ENCODE results near the gene TACR1.
"Not testable (repeated sequence)": the region's sequence is repeated elsewhere in the genome, so short reads cannot be mapped to it uniquely, and the experiment has no call there.

The TACR1 gene

DNA sequence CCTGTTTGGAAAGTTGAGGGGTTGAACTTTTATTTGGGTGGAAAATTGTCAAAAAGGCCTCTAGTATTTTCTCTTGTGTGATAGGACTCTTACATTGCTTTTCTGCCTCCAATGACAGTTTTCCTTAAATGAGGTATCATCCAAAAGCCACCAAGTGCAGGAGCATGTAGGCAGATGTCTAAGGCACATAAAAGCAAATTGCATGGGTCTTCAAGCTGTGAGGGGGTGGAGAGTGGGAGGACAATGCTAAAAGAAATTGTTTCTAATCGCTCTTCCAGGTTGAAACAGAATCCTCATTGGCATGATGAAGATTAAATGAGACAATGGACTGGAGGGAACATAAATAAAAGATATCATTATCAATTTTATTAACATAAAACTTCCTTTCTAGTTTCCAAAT is 6.8 kb downstream of the TACR1 start:
- DNase-seq: no peak

DNA sequence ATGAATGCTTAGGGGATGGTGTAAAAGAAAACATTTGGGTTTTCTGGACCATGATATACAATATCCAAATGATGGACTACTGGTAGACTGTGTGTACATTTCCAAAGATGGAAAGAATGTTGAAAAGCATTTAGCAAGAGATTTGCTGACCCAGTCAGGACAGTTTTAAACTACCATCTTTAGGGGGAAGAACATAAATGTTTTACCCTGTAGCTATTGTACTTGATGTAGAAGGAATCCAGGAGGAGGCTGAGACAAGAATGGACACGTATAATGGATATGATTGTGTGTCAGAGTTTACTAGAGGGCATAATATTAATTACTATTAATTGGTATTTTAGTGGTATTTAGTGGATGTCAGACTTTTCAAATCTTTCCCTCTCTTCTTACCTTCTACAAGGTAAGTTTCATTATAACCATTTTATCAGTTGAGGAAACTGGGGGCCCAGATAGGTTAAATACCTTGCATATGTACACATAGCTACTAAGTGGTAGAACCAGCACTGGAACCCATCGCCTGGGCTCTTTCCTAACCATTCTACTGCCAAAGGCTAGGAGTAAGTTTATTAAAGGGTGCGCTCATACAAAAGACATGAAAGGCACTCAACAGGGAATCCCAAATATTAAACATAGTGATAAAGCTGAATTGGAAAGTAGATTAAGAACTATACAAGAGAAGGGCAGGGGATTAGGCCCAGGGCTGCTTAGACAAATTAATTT is 8.9 kb downstream of the TACR1 start:
- DNase-seq: no peak

DNA sequence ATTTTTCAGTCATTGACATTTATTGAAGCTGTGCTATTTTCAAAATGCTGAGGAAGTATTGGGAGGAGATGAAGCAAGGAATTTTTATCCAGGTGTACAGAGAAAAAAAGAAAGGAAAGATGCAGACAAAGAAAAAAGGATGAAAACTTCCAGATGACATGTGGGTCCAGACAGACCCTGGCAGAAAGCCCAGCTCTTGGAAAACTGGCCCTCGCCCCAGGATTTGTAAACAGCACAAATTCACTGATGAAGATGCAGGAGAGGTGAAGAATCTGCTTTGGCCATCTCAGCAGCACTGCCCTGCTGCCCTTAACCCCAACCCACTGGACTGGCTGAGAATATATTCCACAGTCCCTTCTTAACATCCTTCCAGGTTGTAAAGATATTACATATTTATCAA is 12.5 kb downstream of the TACR1 start:
- DNase-seq: no peak

DNA sequence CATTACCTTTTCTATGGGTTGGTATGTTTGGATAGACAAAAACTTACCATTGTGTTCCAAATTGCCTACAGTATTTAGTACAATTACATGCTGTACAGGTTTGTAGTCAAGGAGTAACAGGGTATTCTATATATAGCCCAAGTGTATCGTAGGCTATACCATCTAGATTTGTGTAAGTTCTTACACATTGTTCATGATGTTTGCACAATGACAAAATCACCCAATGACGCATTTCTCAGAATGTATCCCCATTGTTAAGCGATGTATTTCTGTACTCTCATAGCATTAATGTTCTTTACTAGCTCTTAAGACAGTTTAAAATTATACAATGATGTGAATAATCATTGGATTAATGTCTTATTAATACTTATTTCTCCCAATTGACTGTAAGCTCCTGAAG is 16.7 kb downstream of the TACR1 start:
- DNase-seq: no peak

- no peak for DNase-seq
These were observed 18.8 kb downstream of the TACR1 start for GRCh38 chr2:75180476-75180875.

- DNase-seq: no peak
These were observed 21.9 kb downstream of the TACR1 start for GRCh38 chr2:75177427-75177826.

DNA sequence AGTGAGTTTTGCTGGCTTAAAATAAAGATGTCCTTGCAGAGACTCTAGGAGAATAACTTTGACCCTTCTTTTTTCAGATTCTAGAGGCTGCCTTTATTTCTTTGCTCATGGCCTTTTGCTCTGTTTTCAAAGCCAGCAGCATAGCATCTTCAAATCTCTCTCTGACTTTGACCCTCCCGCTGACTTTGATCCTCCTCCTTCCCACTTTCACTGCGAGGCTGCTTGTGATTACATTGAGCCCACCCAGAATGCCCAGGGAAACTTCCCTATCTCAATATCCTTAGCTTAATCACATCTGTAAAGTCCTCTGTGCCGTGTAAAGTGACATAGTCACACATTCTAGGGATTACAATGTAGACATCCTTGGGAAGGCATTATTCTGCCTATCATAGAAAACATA is 23.9 kb downstream of the TACR1 start:
- no peak for DNase-seq

DNA sequence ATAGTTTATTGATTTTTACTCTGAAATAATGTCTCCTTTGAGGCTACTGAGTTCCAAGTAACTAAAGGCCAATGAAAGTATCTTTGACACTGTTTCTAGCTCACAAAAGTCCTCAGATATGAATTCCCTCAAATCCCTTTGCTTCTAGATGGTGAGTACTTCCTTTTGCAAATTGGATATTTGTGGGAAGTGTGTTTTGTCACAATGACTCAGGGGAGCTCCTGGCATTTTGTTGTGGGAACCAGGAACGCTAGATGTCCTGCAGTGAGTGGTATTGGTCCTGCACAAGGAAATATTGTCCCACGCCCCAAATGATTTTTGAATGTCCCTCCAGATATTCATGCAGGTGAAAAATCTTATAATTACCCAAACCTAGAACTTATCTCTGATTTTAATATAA is 24.3 kb downstream of the TACR1 start:
- no peak for DNase-seq

DNA sequence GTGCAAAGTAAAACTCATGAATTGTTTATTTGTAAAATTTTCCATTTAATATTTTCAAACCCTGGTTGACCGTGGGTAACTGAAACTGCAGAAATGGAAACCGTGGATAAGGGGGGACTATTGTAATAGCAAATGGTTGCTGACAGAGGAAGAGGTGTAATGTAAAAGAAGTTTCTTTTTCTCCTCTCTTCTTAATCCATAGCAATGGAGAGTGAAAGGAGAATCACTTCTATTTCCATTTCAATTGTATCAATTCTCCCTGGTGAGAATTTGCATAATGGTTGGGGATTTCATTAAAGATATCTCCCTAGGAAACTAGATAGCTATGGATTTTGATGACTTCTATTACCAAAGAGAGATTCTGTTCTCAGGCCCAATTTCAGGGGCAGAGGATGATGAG is 24.8 kb downstream of the TACR1 start:
- DNase-seq: no peak

- DNase-seq: no peak
These were observed 25.6 kb downstream of the TACR1 start for GRCh38 chr2:75173740-75174139.

DNA sequence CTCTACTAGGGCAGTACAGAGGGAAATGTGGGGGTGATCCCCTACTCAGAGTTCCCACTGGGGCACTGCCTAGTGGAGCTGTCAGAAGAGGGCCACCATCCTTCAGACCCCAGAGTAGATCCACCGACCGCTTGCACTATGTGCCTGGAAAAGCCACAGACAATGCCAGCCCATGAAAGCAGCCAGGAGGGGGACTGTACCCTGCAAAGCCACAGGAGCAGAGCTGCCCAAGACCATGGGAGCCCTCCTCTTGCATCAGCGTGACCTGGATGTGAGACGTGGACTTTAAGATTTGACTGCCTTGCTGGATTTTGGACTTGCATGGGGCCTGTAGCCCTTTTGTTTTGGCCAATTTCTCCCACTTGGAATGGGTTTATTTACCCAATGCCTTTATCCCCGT is 27.9 kb downstream of the TACR1 start:
- DNase-seq: not testable (repeated sequence)

GRCh38 chr2:75170889-75171288 is 28.4 kb downstream of the TACR1 start:
- DNase-seq: no peak

DNA sequence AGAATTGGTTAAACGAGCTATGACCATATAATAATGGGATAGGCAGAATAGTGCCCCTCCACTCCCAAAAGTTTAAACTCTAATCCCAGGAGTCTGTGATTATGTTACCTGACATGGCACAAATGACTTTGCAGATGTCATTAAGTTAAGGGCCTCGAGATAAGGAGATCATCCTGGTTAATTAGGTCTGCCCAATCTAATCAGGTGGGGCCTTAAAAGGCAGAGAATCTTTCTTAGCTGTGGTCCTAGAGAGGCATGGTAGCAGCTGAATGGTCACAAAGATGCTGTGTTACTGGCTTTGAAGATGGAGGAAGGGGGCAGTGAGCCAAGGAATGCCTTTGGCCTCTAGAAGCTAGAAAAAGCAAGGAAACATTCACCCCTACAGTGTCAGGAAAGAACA is 31.1 kb downstream of the TACR1 start:
- no peak for DNase-seq

- no peak for DNase-seq
These were observed 32.8 kb downstream of the TACR1 start for GRCh38 chr2:75166491-75166890.

DNA sequence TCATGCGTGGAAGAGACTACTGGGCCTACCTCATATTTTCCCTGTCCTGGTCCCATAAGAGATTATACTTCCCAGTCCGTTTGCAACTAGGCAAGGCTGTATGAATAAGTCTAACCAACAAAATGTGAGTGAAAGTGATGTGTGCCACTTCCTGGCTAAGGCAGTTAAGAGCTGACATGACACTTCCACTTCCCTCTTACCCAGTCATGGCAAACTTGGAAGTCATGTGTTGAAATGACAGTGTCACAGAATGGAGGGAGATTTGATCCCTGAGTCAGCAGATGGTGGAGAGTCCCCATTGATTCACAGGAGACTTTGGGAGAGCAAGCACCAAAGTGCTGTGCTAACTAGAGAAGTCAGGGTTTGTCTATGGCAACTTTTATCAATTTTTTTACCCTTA is 36.4 kb downstream of the TACR1 start:
- no peak for DNase-seq

GRCh38 chr2:75162259-75162658 is 37.1 kb downstream of the TACR1 start:
- no peak for DNase-seq

- no peak for DNase-seq
These were observed 41.9 kb downstream of the TACR1 start for GRCh38 chr2:75157435-75157834.

DNA sequence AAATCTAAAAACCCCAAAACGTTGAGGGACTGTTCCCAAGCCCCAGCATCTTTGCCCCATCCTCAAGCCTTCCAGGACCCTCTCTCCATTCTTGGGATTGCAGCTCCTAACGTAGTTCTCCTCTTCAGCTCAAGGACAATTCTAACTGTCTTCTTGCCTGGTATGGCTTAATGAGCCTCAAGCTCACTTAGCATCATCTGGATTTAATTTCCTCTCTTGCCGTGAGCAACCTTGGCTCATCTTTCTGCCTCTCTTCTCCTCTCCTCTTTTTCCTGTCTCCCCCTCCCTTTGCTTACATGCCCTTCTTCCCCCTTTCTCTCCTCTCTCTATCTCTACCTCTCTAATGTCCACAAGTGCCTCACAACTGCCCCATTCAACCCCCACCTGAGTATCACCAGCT is 44.2 kb downstream of the TACR1 start:
- no peak for DNase-seq

GRCh38 chr2:75153221-75153620 is 46.1 kb downstream of the TACR1 start:
- DNase-seq: no peak

GRCh38 chr2:75152243-75152642 is 47.1 kb downstream of the TACR1 start:
- not testable (repeated sequence) for DNase-seq

DNA sequence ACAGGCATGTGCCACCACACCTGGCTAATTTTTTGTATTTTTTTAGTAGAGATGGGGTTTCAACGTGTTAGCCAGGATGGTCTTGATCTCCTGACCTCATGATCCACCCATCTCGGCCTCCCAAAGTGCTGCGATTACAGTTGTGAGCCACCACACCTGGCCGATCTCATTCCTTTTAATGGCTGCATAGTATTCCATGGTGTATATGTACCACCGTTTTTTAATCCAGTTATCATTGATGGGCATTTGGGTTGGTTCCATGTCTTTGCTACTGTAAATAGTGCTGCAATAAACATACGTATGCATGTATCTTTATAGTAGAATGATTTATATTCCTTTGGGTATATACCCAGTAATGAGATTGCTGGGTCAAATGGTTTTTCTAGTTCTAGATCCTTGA is 51.4 kb downstream of the TACR1 start:
- not testable (repeated sequence) for DNase-seq

GRCh38 chr2:75146606-75147332 is 52.6 kb downstream of the TACR1 start:
- DNase-seq: no peak

DNA sequence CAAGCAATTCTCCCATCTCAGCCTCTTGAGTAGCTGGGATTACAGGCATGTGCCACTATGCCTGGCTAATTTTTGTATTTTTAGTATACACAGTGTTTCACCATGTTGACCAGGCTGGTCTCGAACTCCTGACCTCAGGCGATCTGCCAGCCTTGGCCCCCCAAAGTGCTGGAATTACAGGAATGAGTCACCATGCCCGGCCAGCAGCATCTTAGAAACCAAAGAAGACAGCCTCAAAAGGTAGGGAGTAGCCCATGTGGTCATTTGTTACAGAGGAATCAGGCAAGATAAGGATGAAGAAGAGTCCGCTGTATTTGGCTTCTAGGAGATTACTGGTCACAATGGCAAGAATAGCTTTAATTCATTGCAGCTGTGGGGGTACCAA is 53.1 kb downstream of the TACR1 start:
- DNase-seq: not testable (repeated sequence)

DNA sequence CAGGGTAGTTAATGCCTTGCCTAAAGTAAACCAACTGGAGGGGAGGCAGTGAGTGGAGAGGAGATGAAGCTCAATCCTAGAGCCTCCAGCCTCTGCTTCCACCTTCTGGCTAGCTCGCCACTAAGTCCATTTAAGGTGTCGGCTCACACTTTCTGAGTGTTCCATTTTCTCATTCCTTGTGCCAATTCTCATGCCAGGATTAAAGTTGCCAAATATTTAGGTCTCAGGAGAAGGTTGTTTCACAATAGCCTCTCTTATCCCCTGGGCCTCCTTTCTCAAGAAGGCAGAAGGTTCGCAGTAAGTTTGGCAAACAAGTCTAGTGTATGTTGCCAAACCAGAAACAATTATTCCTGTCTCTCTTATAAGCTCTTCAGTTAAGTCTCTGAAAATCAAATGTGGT is 57.2 kb downstream of the TACR1 start:
- no peak for DNase-seq

- no peak for DNase-seq
These were observed 59.0 kb downstream of the TACR1 start for GRCh38 chr2:75140288-75140687.

All from left hindlimb (tissue), 1 donor.